Embryonic facial prominence (tissue), 1 donor: Measurements from ENCODE around the gene TNC.
A peak's percentile ranks its signal among the peaks of the same experiment; 100 is the strongest.

Source experiments
- DNase-seq: peaks from one replicate; pipeline ENCODE4 v3.0.0-alpha.2; 2016; ENCODE audit errors: extremely low spot score

Gene TNC

GRCh38 chr9:115013998-115014397 is 104.0 kb downstream of the TNC start:
- DNase-seq = peak; percentile 65

DNA sequence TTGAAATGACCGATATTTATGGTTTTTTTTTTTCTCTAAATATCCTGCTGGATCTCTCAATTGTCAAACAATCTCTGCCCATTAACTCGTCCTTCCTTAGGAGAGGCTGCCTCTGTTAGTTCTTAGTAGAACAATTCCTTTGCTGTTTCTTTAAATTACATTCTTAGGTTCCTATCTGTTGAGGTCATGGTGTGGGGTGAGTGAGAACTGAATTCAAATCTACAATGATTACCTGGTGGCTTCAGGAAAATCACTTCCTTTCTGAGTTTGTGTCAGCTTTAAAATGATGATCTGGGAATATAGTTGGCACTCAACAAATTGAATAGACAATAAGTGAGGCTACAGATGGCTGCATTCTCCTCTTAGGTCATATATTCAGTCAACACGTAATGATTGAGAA is 105.5 kb downstream of the TNC start:
- DNase-seq = no peak

- no peak for DNase-seq
These were observed 107.1 kb downstream of the TNC start for GRCh38 chr9:115010874-115011273.

- no peak for DNase-seq
These were observed 109.3 kb downstream of the TNC start for GRCh38 chr9:115008536-115009270.

DNA sequence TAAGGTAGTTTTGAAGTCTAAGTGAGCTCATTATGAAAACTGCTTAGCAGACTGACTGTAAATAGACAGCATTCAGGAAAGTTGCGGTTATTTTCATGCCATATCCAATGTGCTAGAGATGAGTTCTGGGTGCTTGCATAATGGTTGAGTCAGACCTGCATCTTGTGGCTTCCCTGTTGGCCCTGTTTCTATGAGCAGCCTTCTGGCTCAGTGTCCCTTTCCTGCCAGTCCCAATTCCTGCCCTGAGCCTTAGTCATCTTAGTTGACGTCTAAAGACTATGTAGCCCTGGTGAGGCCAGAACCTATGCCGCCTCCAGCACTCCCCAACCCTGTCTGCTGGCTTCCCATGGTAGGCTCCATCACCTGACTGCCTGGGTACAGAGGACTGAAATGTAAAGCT is 111.3 kb downstream of the TNC start:
- no peak for DNase-seq

DNA sequence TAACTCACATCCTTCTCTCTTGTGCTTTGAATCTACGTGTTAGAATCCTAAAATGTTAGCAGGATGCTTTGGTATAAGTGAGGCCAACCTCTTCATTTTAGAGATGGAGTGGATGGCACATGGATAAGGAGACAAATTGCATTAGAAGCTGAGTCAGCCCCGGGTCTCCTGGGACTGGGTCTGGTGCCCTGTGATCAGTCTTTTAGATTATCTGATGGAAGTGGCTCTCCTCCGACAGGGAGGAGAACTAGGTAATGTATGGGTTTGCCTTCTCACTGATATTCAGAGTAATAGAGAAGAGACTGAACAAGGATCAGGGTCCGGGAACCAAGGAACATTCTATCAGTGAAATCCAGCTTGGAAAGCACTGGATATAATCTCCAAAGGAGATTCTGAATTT is 112.6 kb downstream of the TNC start:
- no peak for DNase-seq

DNA sequence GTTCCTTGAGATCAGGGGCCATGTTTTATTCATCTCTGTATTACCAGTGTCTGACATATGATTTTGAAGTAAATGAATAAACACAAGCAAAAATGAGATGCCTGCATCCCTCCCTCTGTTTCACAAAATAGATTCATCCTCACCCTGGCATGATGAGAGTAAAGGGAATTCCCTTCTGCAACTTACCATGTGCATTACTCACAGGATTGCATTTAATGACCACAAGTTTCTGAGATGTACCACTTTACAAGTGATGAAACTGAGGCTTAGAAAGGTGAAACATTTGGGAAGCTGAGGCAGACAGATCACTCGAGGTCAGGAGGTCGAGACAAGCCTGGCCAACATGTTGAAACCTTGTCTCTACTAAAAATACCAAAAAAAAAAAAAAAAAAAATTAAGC is 113.4 kb downstream of the TNC start:
- DNase-seq = no peak

GRCh38 chr9:115002371-115003120 is 115.4 kb downstream of the TNC start:
- DNase-seq = no peak

- no peak for DNase-seq
These were observed 117.7 kb downstream of the TNC start for GRCh38 chr9:115000217-115000639.

- no peak for DNase-seq
These were observed 119.6 kb downstream of the TNC start for GRCh38 chr9:114998326-114998725.

GRCh38 chr9:114995681-114996221 is 122.2 kb downstream of the TNC start:
- no peak for DNase-seq

DNA sequence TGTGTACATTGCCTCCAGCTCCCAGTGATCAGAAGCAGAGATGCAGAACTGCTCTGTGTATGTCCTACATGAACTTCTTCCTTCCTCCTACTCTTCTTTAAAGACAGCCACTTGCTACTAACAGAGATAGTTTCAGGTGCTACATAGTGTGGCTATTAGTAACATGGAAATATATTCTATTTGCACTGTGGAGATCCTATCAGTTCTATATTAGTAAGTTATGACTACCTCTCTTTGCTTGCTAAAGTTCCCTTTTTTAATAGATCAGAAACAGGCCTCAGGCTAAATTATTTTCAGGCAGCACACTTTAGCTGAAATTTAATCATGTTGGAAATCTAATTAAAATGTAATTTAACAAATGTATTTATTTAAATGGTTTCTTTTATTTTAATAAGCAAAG is 123.2 kb downstream of the TNC start:
- DNase-seq = no peak

GRCh38 chr9:114991861-114992260 is 126.1 kb downstream of the TNC start:
- no peak for DNase-seq

DNA sequence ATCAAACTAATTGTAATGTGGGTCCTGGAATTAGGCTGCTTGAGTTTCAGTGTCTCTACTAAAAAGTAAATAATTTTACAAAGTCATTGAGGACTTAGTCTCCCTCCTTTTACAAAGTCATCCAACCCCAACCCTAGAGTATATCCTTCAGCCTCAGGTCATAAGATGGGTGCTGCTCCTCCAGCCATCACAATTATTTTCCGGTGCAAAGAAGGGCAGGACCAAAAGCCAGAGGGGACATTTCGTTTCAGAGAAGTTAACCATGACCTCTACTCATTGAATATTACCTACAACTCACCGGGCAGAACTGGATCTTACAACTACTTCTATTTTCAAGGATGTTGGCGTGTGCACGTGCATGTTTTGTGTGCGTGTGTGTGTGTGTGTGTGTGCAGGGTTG is 127.1 kb downstream of the TNC start:
- no peak for DNase-seq

DNA sequence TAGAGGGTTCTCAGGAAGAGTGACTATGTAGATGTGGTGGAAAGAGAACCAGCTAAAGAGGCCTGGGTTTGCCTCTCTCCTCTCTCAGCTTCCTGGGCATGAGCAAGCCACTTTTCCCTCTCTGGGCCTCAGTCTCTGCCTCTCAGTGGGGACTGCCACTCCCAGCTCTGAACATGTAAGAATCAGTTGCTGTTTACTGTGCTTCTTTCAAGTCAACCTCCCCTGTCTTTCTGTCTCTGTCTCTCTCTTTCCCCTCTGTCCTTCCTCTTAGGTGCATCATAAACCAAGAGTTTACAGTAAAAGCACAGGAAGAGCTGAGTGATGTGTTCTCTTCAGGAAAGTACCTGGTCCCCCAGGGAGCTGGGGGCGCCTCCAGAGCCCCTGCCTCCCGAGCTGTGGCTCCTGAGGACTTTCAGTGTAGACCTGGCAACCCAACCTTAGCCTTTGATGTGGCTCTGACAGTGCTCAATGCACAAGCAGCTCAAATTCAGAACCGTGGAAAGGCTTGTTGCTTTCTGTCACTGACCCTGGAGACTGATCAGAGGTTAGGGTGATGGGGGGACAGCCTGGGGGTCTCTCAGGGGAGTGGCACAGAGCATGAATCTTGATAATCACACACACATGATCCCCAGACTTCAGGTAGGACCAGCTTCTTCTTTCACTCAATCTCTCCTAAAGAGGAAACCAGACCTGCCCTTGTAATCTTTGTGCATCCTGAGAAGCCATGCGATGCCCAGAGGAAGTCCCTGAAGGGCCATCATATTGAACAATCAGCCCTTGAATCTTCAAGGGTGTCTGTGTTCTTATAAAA is 128.2 kb downstream of the TNC start:
- DNase-seq = no peak

- DNase-seq = no peak
These were observed 128.9 kb downstream of the TNC start for GRCh38 chr9:114988962-114989599.

GRCh38 chr9:114987116-114987515 is 130.8 kb downstream of the TNC start:
- no peak for DNase-seq

DNA sequence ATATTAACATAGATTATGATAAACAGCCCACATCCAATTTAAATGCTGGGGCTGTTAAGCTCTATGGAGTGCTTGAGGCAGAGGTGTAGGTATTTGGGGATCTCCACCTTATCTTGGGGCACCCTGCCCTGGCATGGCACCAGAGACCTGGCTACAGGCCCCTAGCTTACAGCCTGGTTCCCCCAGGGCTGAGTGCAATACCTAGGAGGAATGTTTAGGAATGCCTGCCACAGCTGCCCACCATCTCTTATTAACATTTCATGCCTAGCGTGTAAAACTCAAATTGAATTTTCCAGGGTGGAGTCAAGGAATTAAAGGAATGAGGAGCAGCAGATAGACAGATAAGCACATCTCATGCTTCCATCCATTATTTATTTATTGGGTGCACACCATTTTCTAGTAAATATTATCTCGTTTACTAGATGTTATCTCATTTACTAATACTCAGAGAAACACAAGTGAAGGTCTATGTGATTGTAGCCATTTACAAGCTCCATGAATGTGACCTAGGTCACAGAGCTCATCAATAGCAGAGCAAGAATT is 131.9 kb downstream of the TNC start:
- no peak for DNase-seq

GRCh38 chr9:114981063-114981462 is 136.9 kb downstream of the TNC start:
- no peak for DNase-seq

- no peak for DNase-seq
These were observed 144.7 kb downstream of the TNC start for GRCh38 chr9:114973216-114973615.

DNA sequence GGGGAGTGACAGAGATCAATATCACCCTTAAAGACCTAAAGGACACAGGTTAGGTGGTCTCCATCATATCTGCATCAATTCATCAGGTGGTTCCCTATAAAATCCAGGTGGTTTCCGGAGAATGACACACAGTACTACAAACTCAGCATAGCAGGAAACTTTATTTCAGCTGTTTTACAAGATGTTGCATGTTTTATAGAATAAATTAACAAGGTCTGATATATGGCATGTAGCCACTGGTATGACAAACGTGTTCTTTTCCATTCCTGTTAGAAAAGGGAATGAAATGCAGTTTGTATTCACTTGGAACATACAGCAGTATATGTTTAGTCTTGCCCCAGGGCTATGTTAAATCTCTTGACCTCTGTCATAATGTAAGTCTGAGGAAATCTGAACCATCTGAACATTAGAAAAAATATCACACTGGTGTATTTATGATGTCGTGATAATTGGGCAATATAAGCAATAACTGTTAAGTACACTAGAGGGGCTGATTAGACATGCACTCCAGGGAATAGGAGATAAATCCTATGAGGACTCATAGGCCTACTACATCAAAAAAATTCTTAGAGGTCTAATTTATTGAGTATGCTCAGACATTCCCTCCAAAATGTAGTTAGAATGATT is 145.3 kb downstream of the TNC start:
- no peak for DNase-seq
